Muscle layer of duodenum (tissue), 2 donors: ENCODE results near the gene FRK.

Experiments
- H3K27ac ChIP-seq: one replicate; pipeline ENCODE4 v1.7.0; 2013; ENCODE audit warnings: mild to moderate bottlenecking, low read length
- H3K27me3 ChIP-seq: one replicate; pipeline ENCODE4 v1.7.0; 2013; ENCODE audit warnings: low read depth, mild to moderate bottlenecking, control low read depth, low read length
- H3K36me3 ChIP-seq, 2 donors: one replicate each; pipeline ENCODE4 v1.7.0; 2013; ENCODE audit warnings: low read length in 2 of 2, control low read depth in 1 of 2, mild to moderate bottlenecking in 1 of 2; ENCODE audit not compliant: insufficient read depth in 2 of 2, control insufficient read depth in 1 of 2
- H3K4me1 ChIP-seq, 2 donors: one replicate each; pipeline ENCODE4 v1.7.0; 2013; ENCODE audit warnings: low read length in 2 of 2, mild to moderate bottlenecking in 2 of 2, control low read depth in 1 of 2, moderate library complexity in 1 of 2; ENCODE audit not compliant: insufficient read depth in 2 of 2, control insufficient read depth in 1 of 2
- H3K4me3 ChIP-seq, 2 donors: one replicate each; pipeline ENCODE4 v1.7.0; 2013; ENCODE audit warnings: low read length in 2 of 2, low read depth in 1 of 2, mild to moderate bottlenecking in 1 of 2
- H3K9me3 ChIP-seq, 2 donors: one replicate each; pipeline ENCODE4 v1.7.0; 2013; ENCODE audit warnings: low read length in 2 of 2, control low read depth in 1 of 2, mild to moderate bottlenecking in 1 of 2; ENCODE audit not compliant: control insufficient read depth in 1 of 2
- donor health status: healthy.

The FRK gene

GRCh38 chr6:116033687-116034303, 26.9 kb downstream of the FRK start:
- Histone ChIP-seq H3K4me1 (peaks cover 0 to 6% of the 10 kb centered on the region in 2 donors), H3K36me3 (no peaks in the 10 kb centered on the region), H3K4me3 (no peak overlapping the region), H3K9me3 (no peaks in the 10 kb centered on the region), H3K27ac (no peak overlapping the region), H3K27me3 (no peaks in the 10 kb centered on the region)

- no peak overlapping the region for H3K4me3 ChIP-seq
- H3K27me3 ChIP-seq = no peaks in the 10 kb centered on the region
- H3K27ac ChIP-seq = no peak overlapping the region
- H3K4me1 ChIP-seq = peaks cover 0 to 6% of the 10 kb centered on the region in 2 donors
- H3K9me3 ChIP-seq = no peaks in the 10 kb centered on the region
- no peaks in the 10 kb centered on the region for H3K36me3 ChIP-seq
Measured at GRCh38 chr6:116030770-116031169, 29.9 kb downstream of the FRK start.

GRCh38 chr6:116029535-116029934, 31.2 kb downstream of the FRK start:
- Histone ChIP-seq H3K4me3 (no peak overlapping the region), H3K27ac (no peak overlapping the region), H3K4me1 (peaks cover 0 to 6% of the 10 kb centered on the region in 2 donors), H3K27me3 (no peaks in the 10 kb centered on the region), H3K9me3 (no peaks in the 10 kb centered on the region), H3K36me3 (no peaks in the 10 kb centered on the region)

- H3K4me1 ChIP-seq = peaks cover 0 to 6% of the 10 kb centered on the region in 2 donors
- no peaks in the 10 kb centered on the region for H3K36me3 ChIP-seq
- H3K4me3 ChIP-seq = no peak overlapping the region
- H3K27ac ChIP-seq = no peak overlapping the region
- no peaks in the 10 kb centered on the region for H3K27me3 ChIP-seq
- H3K9me3 ChIP-seq = no peaks in the 10 kb centered on the region
Measured at GRCh38 chr6:116028233-116028632, 32.5 kb downstream of the FRK start.

GRCh38 chr6:116027801-116028200, 32.9 kb downstream of the FRK start:
- Histone ChIP-seq H3K36me3 (no peaks in the 10 kb centered on the region), H3K9me3 (no peaks in the 10 kb centered on the region), H3K4me1 (peaks cover 0 to 6% of the 10 kb centered on the region in 2 donors), H3K4me3 (no peak overlapping the region), H3K27ac (no peak overlapping the region), H3K27me3 (no peaks in the 10 kb centered on the region)

- no peaks in the 10 kb centered on the region for H3K9me3 ChIP-seq
- no peak overlapping the region for H3K4me3 ChIP-seq
- H3K27ac ChIP-seq = no peak overlapping the region
- H3K36me3 ChIP-seq = no peaks in the 10 kb centered on the region
- no peaks in the 10 kb centered on the region for H3K27me3 ChIP-seq
- peaks cover 0 to under 1% of the 10 kb centered on the region in 2 donors for H3K4me1 ChIP-seq
Measured at GRCh38 chr6:116025405-116025804, 35.3 kb downstream of the FRK start.

- Histone ChIP-seq H3K27ac (no peak overlapping the region), H3K4me1 (no peaks in the 10 kb centered on the region), H3K4me3 (no peak overlapping the region), H3K27me3 (no peaks in the 10 kb centered on the region), H3K9me3 (no peaks in the 10 kb centered on the region), H3K36me3 (no peaks in the 10 kb centered on the region)
Measured at GRCh38 chr6:116022841-116023445, 37.7 kb downstream of the FRK start.

GRCh38 chr6:116020738-116021137, 40.0 kb downstream of the FRK start:
- Histone ChIP-seq H3K4me1 (peaks cover 0 to 4% of the 10 kb centered on the region in 2 donors), H3K4me3 (no peak overlapping the region), H3K27ac (no peak overlapping the region), H3K27me3 (no peaks in the 10 kb centered on the region), H3K9me3 (no peaks in the 10 kb centered on the region), H3K36me3 (no peaks in the 10 kb centered on the region)

GRCh38 chr6:116019428-116019827, 41.3 kb downstream of the FRK start:
- no peaks in the 10 kb centered on the region for H3K9me3 ChIP-seq
- H3K27me3 ChIP-seq = no peaks in the 10 kb centered on the region
- no peak overlapping the region for H3K4me3 ChIP-seq
- peaks cover 0 to 4% of the 10 kb centered on the region in 2 donors for H3K4me1 ChIP-seq
- no peak overlapping the region for H3K27ac ChIP-seq
- no peaks in the 10 kb centered on the region for H3K36me3 ChIP-seq

GRCh38 chr6:116018976-116019375, 41.7 kb downstream of the FRK start:
- no peak overlapping the region for H3K4me3 ChIP-seq
- no peaks in the 10 kb centered on the region for H3K9me3 ChIP-seq
- H3K27me3 ChIP-seq = no peaks in the 10 kb centered on the region
- no peaks in the 10 kb centered on the region for H3K36me3 ChIP-seq
- peaks cover 0 to 4% of the 10 kb centered on the region in 2 donors for H3K4me1 ChIP-seq
- no peak overlapping the region for H3K27ac ChIP-seq

- Histone ChIP-seq H3K27ac (no peak overlapping the region), H3K4me3 (no peak overlapping the region)
Measured at GRCh38 chr6:116017546-116018295, 43.0 kb downstream of the FRK start.

More at GRCh38 chr6:116017546-116018295, 43.0 kb downstream of the FRK start:
- H3K9me3 ChIP-seq = no peaks in the 10 kb centered on the region
- H3K36me3 ChIP-seq = no peaks in the 10 kb centered on the region
- H3K27me3 ChIP-seq = no peaks in the 10 kb centered on the region
- peaks cover 0 to 4% of the 10 kb centered on the region in 2 donors for H3K4me1 ChIP-seq
